ENCODE data around the gene RASA3. TPM values are rescaled to one million over a fixed set of nuclear protein-coding genes. Genes with fewer than 3 reads are reported as not detected.

Gene RASA3
- total RNA-seq, 1 donor from 2014 or later: 84.2 TPM

DNA sequence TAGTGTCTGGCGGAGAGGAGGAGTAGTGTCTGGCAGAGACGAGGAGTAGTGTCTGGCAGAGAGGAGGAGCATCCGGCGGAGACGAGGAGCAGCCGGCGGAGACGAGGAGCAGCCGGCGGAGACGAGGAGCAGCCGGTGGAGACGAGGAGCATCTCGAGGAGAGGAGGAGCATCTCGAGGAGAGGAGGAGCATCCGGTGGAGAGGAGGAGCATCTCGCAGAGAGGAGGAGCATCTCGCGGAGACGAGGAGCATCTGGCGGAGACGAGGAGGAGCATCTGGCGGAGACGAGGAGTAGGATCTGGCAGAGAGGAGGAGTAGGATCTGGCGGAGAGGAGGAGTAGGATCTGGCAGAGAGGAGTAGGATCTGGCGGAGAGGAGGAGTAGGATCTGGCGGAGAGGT is 176.7 kb downstream of the RASA3 start:
- intact Hi-C loops (cut with micrococcal nuclease): no loop called here

DNA sequence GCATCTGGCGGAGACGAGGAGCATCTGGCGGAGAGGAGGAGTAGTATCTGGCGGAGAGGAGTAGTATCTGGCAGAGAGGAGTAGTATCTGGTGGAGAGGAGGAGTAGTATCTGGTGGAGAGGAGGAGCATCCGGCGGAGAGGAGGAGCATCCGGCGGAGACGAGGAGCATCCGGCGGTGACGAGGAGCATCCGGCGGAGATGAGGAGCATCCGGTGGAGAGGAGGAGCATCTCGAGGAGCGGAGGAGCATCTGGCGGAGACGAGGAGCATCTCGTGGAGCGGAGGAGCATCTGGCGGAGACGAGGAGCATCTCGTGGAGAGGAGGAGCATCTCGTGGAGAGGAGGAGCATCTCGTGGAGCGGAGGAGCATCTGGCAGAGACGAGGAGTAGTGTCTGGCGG is 177.2 kb downstream of the RASA3 start:
- intact Hi-C loops (cut with micrococcal nuclease): no loop called here

DNA sequence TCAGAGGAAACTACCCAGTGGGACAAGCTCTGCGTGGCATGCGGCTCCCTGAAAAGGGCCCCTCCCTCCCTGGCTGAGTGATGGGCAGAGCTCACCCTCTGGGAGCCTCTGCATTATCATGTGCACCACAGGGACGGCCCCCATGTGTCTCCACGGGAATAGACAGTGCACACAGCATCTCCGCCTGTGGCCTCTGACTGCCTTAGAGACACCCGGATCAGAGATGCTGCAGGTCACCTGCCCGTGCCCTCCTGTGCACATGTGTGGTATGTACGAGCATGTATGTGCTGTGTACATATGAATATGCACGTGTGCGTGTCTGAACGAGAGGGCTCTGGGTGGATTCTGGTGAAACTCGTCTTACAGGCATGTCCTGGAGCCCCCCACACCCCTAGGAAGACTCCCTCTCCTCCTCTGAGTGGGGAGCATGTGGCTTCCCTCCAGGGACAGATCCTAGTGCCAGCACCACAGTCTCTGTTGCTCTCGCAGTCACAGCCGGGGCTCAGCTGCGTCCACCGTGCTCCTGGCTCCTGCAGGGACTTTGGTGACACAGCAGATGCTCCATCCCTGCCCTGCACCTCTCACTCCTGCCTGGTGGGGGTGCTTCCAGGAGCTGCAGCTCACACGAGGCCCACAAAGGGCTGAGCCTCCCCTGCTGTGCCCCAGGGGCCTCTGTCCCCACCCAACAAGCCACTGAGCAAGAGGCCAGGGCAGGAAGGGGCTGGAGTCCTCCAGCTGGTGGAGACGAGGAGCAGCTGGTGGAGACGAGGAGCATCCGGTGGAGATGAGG is 178.2 kb downstream of the RASA3 start:
- intact Hi-C loops (cut with micrococcal nuclease): no loop called here

DNA sequence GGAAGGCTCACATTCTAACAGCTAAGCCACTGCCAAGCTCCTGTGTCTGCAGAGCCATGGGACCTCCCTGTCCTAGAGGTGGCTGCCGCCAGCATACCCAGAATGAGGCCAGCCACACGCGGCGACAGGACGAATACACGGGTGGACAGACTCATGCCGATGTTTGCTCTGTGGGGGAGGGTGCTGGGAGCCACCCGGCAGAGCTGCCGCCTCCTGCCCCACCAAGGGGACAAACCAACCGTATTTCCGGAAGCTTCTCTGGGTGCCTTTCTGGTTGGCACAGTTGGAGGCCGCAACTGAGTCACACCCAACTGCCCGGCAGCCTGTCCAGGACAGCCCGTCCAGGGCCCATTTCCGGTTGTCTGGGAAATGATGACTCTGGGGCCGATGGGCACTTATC is 178.9 kb downstream of the RASA3 start:
- intact Hi-C loops (cut with micrococcal nuclease): no loop called here

DNA sequence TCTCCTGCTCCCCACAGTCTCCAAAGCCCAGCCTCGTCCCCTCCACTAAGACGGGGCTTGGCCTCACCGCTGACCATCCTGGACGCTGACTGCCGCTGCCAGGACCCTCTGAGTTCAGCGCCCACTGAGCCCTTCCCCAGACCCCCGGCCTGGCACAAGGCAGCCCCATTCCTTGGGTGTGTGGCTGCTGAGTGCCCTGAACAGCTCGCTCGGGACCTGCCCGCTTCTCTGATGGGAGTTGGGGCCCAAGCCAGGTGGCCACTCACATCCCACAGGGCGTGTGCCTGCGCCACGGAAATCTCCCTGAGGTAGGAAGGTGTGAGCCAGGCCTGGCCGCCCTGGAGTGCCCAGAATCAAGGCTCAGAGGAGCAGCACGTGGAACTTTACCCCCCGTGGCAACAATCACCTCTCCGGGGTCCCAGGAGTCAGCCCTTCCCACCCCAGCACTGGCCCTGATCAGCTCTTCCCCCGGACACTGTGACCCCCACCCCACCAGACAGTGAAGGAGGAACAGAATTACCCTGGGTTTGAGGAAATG is 179.4 kb downstream of the RASA3 start:
- intact Hi-C loops (cut with micrococcal nuclease): no loop called here

DNA sequence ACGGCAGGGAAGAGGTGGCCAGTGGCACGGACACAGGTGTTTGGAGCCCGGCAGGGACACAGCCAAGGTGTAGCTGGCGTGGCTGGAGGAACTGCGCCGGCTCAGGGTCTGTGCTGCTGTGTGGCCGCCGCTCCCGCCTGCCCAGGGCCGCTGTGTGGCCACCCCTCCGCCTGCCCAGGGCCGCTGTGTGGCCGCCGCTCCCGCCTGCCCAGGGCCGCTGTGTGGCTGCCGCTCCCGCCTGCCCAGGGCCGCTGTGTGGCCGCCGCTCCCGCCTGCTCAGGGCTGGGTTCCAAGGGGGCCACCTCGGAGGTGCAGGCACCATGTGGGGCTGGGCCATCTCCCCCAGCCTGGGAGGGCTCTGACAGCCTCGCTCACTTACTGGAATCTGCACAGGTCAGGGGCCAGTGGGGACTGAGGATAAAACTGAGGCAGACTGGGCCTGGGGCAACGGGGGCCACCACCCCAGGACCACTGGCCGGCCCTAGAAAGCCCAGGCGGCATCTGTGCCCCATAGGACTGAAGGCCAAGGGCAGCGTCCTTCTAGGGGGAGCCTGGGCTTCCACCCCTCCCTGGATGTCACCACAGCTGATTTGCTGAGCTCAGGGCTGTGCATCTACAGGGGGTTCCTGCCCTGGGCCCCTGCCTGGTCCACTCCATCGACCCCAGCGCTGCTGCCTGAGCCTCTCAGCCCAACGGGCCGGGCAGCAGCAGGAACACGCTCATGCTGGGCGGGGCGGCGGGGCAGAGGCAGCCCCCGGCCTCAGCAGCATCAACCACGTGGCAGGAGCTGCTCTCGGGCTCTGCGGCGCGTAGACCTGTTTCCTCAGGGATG is 180.1 kb downstream of the RASA3 start:
- intact Hi-C loops (cut with micrococcal nuclease): no loop called here

DNA sequence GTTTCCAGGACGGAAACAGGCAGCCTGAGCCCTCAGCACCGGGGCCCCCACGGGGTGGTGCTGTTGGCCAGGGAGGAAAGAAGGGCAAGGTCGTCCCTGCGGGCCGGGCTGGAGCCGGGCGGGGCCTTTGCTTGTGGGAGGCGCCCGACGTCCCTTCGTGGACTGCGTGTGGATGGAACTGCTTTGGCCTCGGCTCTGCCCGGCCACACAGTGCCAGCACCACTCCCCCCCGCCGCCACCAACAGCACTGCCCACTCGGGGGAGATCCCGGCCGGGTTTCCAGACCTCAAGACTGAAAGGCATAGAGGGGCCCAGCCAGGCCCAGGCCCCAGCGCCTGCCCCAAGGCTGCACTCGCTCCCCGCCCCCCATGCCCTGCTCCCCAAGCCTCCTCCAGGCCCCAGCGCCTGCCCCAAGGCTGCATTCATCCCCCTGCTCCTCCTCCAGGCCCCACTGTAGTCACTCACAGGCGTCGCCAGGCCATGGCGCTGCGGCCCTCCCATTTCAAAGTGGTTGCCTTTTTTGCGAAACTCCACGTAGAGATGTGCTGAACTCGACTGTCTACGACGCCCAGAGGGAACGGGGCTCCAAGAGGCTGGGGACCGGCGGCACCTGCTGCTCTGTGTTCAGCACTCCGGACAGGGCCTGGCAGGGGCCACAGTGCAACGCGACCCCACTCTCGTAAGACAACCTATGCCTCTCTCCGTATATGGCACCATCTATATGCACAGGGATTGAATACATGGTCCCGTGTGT is 181.0 kb downstream of the RASA3 start:
- intact Hi-C loops (cut with micrococcal nuclease): loop anchor here (1.0 kb wide), 1 partner anchor 275 kb away; no protein-coding TSS in a partner anchor

DNA sequence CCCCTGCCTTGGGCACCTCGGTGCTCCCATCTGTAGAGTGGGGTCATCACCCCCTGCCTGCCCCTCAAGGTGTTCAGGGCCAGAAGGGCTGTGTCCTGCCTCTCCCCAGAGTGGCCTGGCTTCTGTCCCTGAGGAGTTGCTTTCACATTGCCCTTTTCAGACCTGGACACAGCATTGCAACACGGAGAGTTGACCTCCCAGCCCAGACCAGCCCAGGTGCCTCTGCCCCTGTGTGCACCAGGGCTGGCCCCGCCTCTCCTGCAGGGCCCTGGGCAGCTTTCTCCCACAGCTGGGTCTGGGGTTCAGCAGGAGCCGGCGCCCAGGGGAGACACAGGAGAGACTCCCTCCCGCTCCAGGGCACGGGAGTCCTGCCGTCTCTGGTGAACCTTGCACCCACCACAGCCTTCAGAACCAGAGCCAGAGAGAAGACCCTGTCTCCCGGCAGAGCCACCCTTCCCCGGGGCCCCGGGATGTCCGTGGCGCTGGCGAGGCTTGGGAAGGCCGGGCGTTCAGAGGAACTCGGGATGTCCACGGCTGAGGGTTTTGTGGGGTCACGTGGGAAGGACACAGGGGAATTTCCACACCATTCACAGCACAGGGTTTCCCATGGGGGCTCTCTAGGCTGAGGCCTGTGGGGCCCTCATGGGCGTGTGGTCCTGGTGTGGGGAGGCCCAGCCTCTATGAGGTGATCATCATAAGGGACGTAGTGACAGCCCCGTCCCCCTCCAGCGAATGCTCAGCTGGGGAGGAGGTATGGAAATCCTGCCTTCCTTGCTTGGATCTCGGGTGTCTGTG is 181.8 kb downstream of the RASA3 start:
- intact Hi-C loops (cut with micrococcal nuclease): loop anchor here (1.0 kb wide), 1 partner anchor 276 kb away; no protein-coding TSS in a partner anchor

DNA sequence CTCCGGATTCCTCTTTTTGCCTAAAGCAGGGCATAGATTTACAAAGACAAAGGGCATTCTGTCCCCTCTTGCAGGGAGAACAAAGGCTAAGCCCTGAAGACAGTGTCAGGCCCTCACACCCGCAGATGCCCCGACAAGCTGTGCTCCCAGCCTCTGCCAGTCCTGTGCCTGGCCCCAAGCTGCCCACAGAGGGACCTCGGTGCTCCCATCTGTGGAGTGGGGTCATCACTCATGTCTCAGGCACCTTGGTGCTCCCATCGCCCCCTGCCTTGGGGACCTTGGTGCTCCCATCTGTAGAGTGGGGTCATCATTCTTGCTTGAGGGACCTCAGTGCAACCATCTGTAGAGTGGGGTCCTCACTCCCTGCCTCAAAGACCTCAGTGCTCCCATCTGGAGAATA is 182.9 kb downstream of the RASA3 start:
- intact Hi-C loops (cut with micrococcal nuclease): no loop called here

DNA sequence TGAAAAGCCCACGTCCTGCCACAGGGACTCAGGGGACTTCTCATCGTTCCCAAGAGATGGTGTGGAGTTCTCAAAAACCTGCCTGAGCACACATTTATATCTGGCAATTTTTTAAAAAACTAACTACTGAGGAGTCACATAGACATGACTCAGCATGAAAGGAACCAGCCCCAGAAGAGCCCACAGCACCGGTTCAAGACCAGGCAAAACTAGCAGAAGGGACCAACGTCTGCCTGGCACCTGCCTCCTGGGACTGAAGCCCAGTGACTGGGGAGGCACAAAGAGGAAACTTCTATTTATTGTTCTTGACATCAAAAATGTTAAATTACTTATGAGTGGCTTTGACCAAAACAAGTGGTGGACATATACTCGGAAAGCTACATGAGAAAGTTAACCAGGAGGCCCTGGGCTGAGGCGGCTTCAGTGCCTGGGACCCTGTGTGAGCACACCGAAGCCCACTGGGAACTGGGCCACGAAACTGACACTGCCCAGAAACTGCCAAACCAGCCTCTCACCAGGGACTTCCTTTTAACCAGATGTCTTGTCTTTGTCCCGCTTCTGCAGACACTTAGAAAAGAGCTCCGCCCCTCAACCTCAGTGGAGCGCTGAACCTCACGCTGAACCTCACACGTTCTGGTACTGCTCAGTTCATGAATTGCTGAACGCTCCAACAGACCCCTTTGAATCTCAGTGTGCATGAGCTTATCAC is 184.2 kb downstream of the RASA3 start:
- intact Hi-C loops (cut with micrococcal nuclease): no loop called here

DNA sequence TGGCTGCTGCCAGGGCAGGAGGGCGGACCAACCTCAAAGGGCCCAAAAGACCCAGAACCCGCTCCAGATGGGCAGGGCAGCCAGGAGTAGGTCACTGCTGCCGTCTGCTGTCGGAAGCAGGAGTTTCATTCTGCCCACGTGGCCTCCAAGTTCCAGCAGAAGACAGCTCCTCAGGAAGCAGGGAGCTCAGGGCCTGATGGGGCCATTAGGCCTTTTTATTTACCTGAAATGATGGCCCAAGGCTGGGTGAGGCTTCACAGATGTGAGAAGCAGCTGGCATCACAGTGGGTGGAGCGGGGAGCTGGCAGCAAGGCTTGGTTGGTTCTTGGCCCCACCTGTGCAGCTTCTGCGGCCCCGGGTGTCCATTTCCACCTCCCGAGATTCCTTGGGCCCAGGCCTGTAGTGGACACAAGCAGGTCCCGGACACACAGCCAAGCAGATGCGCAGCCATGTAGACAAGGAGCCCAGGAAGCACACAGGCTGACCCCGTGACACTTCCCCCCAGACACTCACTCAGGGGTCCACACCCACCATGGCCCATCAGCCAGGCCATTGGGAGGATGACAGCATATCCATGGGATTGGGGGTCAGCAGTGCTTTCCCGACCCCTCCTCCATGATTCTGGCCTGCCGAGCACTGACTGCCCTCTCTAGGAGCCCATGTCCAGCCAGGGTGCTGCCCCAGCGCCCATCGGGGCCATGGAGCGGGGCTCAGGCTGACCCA is 185.0 kb downstream of the RASA3 start:
- intact Hi-C loops (cut with micrococcal nuclease): no loop called here

DNA sequence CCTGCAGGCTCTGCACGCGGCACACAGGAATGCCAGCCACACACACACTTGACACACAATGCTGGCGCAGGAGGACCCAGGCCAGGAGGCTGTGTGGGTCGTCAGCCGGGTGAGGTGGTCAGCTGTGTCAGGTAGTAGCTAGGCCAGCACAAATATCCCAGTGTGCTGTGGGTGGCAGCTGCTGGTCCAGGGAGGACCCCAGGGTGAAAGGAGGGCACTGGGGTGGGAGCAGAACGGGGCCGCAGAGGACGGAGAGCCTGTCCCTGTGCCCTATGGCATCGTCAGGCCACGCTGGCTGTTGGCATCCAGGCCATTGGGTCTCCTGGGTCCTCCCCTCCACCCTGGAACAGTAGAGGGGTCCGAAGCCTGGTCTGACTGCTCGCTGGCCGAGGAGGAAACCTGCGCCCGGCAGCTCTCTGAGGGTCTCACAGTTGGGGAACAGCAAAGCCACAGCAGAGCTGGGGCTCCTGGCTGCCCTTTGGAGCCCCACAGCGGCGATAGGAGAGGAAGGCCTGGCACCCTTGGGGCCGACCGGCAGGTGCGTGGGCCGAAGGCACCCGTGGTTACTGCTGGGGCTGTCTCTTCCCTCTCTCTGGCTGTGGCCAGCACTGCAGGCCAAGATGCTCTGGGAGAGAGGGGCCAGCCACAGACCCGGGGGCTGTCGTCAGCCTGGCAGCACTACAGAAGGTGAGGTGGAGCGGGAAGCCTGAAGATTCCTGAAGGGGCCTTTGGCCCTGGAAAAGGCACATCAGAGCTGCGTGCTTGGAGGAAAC is 185.8 kb downstream of the RASA3 start:
- intact Hi-C loops (cut with micrococcal nuclease): no loop called here

DNA sequence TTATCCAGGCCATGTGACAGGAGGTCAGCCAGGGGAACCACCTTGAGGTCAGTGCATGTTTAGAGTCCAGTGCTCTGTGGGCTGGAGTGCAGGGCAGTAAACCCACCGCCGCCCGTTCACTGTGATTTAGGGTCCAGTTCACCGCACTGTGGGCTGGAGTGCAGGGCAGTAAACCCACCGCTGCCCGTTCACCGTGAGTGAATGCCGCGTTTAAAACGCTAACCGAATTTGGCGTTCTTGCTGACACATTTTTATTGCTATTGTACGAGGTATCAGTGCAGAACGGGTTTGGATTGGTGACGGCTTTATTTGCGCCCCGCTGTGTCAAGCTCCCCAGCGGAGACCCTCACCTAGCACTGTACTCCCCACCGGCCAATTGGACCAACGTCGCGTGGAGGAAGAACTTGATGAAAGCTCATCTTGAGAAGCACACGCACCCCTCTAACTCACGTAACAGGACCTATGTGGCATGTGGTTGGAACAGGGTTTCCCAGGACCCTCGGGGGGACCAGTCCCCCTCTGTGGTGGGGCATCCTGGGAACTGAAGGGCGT is 186.5 kb downstream of the RASA3 start:
- intact Hi-C loops (cut with micrococcal nuclease): no loop called here

DNA sequence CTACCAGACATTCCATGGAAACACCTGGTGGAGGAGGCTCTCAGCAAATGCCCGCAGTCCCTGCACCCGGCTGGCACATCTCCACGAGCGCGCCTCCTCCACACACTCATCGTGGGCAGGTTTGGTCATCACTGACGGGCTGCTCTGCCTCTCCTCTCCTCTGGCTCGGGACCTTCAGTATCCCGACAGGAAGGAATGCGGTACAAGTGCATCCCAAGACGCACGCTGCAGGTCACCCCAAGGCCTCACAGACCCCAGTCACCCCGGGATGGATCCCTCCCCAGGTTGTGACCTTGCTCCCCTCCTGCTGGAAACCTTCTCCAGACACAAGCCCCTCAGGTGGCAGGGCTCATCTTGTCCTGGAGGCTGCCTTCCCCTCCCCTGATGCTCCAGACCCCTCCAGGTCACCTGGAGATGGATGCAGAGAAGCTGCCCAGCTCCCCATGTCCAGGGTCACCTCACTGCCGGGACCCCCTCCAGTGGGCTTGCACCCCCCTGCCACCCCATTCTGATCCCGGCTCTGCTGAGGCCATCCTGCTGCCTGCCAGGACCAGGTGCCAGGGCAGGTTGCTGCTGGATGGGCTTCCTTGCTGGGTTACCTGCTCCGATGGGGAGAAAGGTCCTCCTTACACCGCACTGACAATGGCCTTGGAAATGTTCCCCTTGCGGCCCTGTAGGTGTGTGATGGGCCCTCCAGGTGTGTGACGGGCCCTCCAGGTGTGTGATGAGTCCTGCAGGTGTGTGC is 188.4 kb downstream of the RASA3 start:
- intact Hi-C loops (cut with micrococcal nuclease): no loop called here

DNA sequence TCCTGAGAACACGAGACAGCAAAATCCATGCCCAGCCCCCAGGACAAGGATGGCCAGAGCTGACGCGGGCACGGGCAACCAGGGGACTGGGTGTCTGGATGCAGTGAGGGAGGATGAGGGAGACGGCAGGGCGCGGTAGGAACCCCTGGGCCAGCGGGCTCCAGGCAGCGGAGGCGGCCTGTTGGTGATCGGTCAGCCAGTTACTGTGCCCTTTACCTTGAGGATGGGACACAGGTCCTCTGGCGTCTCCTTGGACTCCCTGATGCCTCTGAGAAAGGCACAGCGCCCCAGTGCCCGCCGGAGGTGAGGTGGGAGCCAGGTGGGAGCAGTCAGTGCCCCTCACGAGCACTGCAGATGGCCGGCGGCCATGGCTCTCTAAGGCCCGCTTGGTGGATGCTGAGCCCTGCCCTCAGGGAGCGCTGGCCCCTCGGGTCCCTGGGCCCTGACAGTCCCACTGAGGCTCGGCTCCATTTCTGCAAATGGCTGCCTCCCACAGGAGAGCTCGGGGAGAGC is 189.8 kb downstream of the RASA3 start:
- intact Hi-C loops (cut with micrococcal nuclease): no loop called here

DNA sequence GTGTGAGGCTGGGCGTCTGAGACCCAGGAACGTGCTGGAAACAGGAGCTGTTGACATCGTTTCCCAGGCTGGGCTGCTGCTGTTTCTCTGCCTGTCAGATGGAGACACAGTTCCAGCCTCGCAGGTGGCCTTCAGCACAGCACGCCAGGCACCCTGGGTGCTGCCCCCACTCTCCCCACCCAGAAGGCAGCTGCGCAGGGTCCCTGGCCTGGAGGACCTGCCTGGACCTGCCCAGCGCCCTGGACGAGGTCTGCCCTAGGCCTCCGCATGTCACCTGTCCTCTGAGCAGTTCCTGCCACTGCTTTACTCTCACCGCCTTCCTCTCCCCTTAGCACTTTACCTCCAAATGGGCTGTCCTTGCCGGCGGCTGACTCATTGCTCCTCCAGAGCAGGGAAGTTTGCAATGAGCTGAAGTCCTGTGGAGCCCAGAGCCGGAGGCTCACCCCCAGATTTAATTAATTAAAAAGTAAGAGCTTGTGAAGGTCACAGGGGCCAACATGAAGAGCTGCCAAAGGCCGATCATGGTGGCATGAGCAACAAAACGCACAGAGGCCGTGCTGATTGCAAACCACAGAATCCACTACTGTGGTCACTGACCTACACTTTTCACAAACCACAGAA is 190.7 kb downstream of the RASA3 start:
- intact Hi-C loops (cut with micrococcal nuclease): no loop called here

DNA sequence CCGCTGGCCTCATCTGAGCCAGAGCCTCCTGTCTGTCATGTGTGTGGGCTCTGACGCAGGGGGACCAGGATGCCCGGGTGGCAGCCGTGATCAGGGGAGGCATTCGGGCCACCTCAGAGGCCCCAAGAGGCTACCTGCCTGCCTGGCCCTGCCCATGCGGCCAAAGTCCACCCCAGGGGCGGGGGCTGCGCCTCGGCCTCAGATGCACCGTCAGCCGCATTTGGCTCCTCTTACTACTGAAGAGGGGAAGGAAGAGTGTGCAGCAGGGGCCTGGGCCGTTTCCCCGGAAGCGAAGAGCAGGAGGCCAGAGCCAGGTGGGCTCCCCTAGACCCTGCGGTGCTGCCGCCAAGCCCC is 192.5 kb downstream of the RASA3 start:
- intact Hi-C loops (cut with micrococcal nuclease): no loop called here

Data from T-helper 2 cell treated with Interferon-gamma antibody and Interleukin-4, amounts not matched to agents 100 ng/mL and 5 ng/mL, for 36 hours (primary cell).